K562 (cell line): ENCODE results near the gene PDZK1IP1. TPM values are rescaled to one million over a fixed set of nuclear protein-coding genes. Genes with fewer than 3 reads are reported as not detected.

ENCODE experiments used
- BMI1 ChIP-seq: fragments of 150-350 bp; IDR thresholded peaks from 2 replicates; pipeline ENCODE4 v1.6.1; 2014; ENCODE audit warnings: low read length
- CCAR2 ChIP-seq: fragments of 200-400 bp; formaldehyde crosslinking; IDR thresholded peaks from 2 replicates; pipeline ENCODE4 v1.6.1; 2017; ENCODE audit warnings: mild to moderate bottlenecking, low read depth, low read length
- CHCHD3 ChIP-seq: fragments of 250-450 bp; sonication (Bioruptor Pico); IDR thresholded peaks from 2 replicates; pipeline ENCODE4 v2.1.2; 2022; ENCODE audit warnings: mild to moderate bottlenecking
- CHD2 ChIP-seq: IDR thresholded peaks from 2 replicates; pipeline ENCODE4 v1.6.1; 2011; ENCODE audit warnings: low read depth, low read length
- CSDE1 ChIP-seq, 2 experiments: fragments of 450-650 bp; IDR thresholded peaks; 2 replicates each; pipeline ENCODE4 v1.6.1; 2016; ENCODE audit warnings: mild to moderate bottlenecking in 1 of 2
- E2F6 ChIP-seq, 2 experiments: IDR thresholded peaks; 2 replicates each; pipeline ENCODE4 v1.6.1; 2011; ENCODE audit warnings: borderline replicate concordance in 1 of 2, control low read depth in 1 of 2, low read depth in 1 of 2, low read length in 1 of 2, mild to moderate bottlenecking in 1 of 2, mixed read lengths in 1 of 2, moderate library complexity in 1 of 2; ENCODE audit not compliant: insufficient read depth in 1 of 2, insufficient read length in 1 of 2, poor library complexity in 1 of 2, severe bottlenecking in 1 of 2; ENCODE audit errors: extremely low read depth in 1 of 2
- GATAD2B ChIP-seq: fragments of 450-650 bp; IDR thresholded peaks from 2 replicates; pipeline ENCODE4 v1.6.1; 2017; ENCODE audit warnings: mild to moderate bottlenecking, borderline replicate concordance
- HDAC8 ChIP-seq: fragments of 450-650 bp; IDR thresholded peaks from 2 replicates; pipeline ENCODE4 v1.6.1; 2016; ENCODE audit warnings: mild to moderate bottlenecking, missing genetic modification characterization, moderate library complexity, missing compliant biosample characterization
- KLF1 ChIP-seq: fragments of 450-650 bp; IDR thresholded peaks from 2 replicates; pipeline ENCODE4 v1.6.1; 2016; ENCODE audit warnings: missing genetic modification characterization, missing compliant biosample characterization
- NCOA2 ChIP-seq, 2 experiments: fragments of 450-650 bp; IDR thresholded peaks; 2 replicates each; pipeline ENCODE4 v1.6.1; 2018; ENCODE audit warnings: mild to moderate bottlenecking in 2 of 2, moderate library complexity in 1 of 2; ENCODE audit not compliant: partially characterized antibody in 2 of 2
- NFYB ChIP-seq: IDR thresholded peaks from 2 replicates; pipeline ENCODE4 v1.6.1; 2011; ENCODE audit warnings: mild to moderate bottlenecking, moderate library complexity; ENCODE audit not compliant: insufficient read length; ENCODE audit errors: extremely low read depth
- POLR2AphosphoS2 ChIP-seq: IDR thresholded peaks from 2 replicates; pipeline ENCODE4 v1.6.1; 2012; ENCODE audit warnings: low read length, improper control_type of control experiment
- POLR2H ChIP-seq: IDR thresholded peaks from 2 replicates; pipeline ENCODE4 v1.6.1; 2016; ENCODE audit warnings: missing genetic modification characterization, low read depth, mild to moderate bottlenecking, control low read depth, missing compliant biosample characterization, moderate library complexity
- RBFOX2 ChIP-seq: fragments of 200-400 bp; formaldehyde crosslinking; IDR thresholded peaks from 2 replicates; pipeline ENCODE4 v1.6.1; 2017; ENCODE audit warnings: low read depth, mild to moderate bottlenecking, low read length, moderate library complexity
- SMAD2 ChIP-seq: fragments of 150-350 bp; IDR thresholded peaks from 2 replicates; pipeline ENCODE4 v1.6.1; 2014; ENCODE audit warnings: low read depth, mild to moderate bottlenecking, low read length
- TAF7 ChIP-seq: fragments of 450-650 bp; IDR thresholded peaks from 2 replicates; pipeline ENCODE4 v1.6.1; 2016; ENCODE audit warnings: missing genetic modification characterization, missing compliant biosample characterization
- TGIF2 ChIP-seq: sonication (generic); formaldehyde crosslinking; IDR thresholded peaks from 2 replicates; pipeline ENCODE4 v1.8.1; 2022; ENCODE audit warnings: mild to moderate bottlenecking, missing genetic modification reagents, moderate library complexity
- ZNF507 ChIP-seq: conservative IDR thresholded peaks from 2 replicates; pipeline ENCODE4 v1.6.1; 2017; ENCODE audit warnings: missing genetic modification characterization, missing compliant biosample characterization
- polyA plus RNA-seq, 8 experiments: library from polyadenylated mRNA; depleted of rRNA in 4 of 8; stranded (reverse) in 5 of 8; unstranded in 3 of 8; fragments of >200 nt; fragmentation: Nextera tagmentation in 2 of 8; fragmentation: Illumina TruSeq in 1 of 8; extraction: Ambion mirVana in 2 of 8; extraction: Trizol in 1 of 8; gene quantifications; 2 replicates each; pipeline versions ENCODE4 v1.2.1 to v1.2.3, GENCODE V29; 2011 to 2014; ENCODE audit warnings: inconsistent platforms in 1 of 8, missing spikeins in 1 of 8
- total RNA-seq, 7 experiments: library from RNA; depleted of rRNA in 6 of 7; stranded (reverse); fragments of >200 nt in 6 of 7; fragmentation: Illumina TruSeq in 2 of 7; extraction: Trizol in 2 of 7; gene quantifications; 2 replicates each; pipeline versions ENCODE4 v1.2.1 to v1.2.3, GENCODE V29; 2011 to 2021; ENCODE audit warnings: low replicate concordance in 1 of 7
- TF ChIP-seq, protein P1 (sequence below): fragments of 450-650 bp; IDR thresholded peaks from 2 replicates; pipeline ENCODE4 v1.6.1; 2016; ENCODE audit warnings: mild to moderate bottlenecking
- TF ChIP-seq, protein P2 (sequence below): fragments of 250-450 bp; sonication (Bioruptor Pico); IDR thresholded peaks from 2 replicates; pipeline ENCODE4 v1.4.0; 2020
- TF ChIP-seq, protein P3 (sequence below): fragments of 250-450 bp; sonication (Bioruptor Pico); IDR thresholded peaks from 2 replicates; pipeline ENCODE4 v1.5.0; 2022; ENCODE audit warnings: mild to moderate bottlenecking

Gene PDZK1IP1
- total and polyA plus RNA-seq, 9 of the 15 experiments (the other 6 are each of a cell fraction or from before 2014, with no cell fraction given): 0.17 to 0.68 (median 0.53) TPM; not detected in 2

DNA sequence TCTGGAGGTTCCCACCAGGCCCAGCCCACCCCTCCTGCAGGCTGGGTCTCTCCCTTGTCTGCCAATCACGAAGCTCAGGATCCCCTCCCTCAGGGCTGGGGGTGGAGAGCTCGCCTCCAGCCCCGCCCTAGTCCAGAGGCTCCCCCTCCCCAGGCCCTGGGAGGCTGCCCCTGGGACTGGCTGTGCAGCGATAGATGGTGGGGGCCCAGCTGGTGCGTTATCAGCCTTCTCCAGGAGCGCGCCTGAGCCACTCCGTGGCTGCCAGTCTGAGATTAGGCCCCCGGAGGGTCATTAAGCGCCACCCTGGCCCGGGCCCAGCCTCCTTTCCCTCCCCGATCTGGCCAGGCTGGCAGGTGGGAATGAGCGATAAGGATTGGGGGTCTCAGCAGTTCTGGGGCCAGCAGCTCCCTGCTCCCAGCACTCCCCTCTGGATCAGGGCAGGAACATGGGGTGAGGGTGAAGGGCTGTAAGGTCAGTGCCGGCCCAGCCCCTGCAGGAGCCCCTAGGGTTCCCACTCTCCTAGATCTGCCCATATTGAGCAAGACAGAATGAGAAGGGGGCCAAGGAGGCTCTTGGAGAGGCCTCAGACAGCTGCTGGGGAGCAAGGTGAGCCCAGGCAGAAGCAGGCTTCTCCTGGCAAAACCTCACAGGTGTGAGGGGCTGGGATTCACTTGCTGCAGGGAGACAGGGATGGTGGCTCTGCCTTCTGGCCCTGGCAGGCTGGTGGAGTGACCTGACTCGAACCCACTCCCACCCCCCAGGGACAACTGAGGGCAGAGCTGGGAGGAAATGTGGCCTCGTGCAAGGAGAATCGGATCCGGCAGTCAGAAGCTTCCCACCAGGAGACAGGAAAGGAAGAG is 8.5 kb downstream of the PDZK1IP1 start (continued):
- TF ChIP-seq, protein P1, sequence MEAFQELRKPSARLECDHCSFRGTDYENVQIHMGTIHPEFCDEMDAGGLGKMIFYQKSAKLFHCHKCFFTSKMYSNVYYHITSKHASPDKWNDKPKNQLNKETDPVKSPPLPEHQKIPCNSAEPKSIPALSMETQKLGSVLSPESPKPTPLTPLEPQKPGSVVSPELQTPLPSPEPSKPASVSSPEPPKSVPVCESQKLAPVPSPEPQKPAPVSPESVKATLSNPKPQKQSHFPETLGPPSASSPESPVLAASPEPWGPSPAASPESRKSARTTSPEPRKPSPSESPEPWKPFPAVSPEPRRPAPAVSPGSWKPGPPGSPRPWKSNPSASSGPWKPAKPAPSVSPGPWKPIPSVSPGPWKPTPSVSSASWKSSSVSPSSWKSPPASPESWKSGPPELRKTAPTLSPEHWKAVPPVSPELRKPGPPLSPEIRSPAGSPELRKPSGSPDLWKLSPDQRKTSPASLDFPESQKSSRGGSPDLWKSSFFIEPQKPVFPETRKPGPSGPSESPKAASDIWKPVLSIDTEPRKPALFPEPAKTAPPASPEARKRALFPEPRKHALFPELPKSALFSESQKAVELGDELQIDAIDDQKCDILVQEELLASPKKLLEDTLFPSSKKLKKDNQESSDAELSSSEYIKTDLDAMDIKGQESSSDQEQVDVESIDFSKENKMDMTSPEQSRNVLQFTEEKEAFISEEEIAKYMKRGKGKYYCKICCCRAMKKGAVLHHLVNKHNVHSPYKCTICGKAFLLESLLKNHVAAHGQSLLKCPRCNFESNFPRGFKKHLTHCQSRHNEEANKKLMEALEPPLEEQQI: peak; percentile 100
- no peak for TF ChIP-seq POLR2AphosphoS2
- TF ChIP-seq NFYB: peak; percentile 41
- TF ChIP-seq TGIF2 (CRISPR knock-in tag): no peak
- 0 out of 2 replicates have a peak, but pooled peaks have one; percentile 48 for TF ChIP-seq HDAC8 (tag)
- peak in 1 of 2 experiments; percentile 84; a peak in 1 of 4 replicates for TF ChIP-seq CSDE1 (IDR thresholded peaks at IDR 0.05)
- no peak for TF ChIP-seq TAF7
- no peak for TF ChIP-seq NCOA2 (IDR thresholded peaks at IDR 0.05; ENCODE audit: partially characterized antibody in 2 of 2)
- TF ChIP-seq CCAR2: peak; percentile 80; the same call in 1 of the 2 replicates
- TF ChIP-seq SMAD2: no peak
- TF ChIP-seq CHCHD3 (CRISPR knock-in tag): no peak
- TF ChIP-seq, protein P2, sequence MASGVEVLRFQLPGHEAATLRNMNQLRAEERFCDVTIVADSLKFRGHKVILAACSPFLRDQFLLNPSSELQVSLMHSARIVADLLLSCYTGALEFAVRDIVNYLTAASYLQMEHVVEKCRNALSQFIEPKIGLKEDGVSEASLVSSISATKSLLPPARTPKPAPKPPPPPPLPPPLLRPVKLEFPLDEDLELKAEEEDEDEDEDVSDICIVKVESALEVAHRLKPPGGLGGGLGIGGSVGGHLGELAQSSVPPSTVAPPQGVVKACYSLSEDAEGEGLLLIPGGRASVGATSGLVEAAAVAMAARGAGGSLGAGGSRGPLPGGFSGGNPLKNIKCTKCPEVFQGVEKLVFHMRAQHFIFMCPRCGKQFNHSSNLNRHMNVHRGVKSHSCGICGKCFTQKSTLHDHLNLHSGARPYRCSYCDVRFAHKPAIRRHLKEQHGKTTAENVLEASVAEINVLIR (CRISPR knock-in tag): peak; percentile 78
- TF ChIP-seq RBFOX2: peak; percentile 63
- peak; percentile 55 for TF ChIP-seq CHD2
- TF ChIP-seq POLR2H (tag): no peak
- TF ChIP-seq, protein P3, sequence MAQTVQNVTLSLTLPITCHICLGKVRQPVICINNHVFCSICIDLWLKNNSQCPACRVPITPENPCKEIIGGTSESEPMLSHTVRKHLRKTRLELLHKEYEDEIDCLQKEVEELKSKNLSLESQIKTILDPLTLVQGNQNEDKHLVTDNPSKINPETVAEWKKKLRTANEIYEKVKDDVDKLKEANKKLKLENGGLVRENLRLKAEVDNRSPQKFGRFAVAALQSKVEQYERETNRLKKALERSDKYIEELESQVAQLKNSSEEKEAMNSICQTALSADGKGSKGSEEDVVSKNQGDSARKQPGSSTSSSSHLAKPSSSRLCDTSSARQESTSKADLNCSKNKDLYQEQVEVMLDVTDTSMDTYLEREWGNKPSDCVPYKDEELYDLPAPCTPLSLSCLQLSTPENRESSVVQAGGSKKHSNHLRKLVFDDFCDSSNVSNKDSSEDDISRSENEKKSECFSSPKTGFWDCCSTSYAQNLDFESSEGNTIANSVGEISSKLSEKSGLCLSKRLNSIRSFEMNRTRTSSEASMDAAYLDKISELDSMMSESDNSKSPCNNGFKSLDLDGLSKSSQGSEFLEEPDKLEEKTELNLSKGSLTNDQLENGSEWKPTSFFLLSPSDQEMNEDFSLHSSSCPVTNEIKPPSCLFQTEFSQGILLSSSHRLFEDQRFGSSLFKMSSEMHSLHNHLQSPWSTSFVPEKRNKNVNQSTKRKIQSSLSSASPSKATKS (CRISPR knock-in tag): no peak
- TF ChIP-seq GATAD2B: peak; percentile 99
- peak; percentile 80; the same call in 1 of the 2 replicates for TF ChIP-seq KLF1 (tag)
- TF ChIP-seq BMI1: 0 out of 2 replicates have a peak, but pooled peaks have one; percentile 35
- TF ChIP-seq E2F6 (IDR thresholded peaks at IDR 0.05; ENCODE audit: borderline replicate concordance in 1 of 2, extremely low read depth in 1 of 2, insufficient read depth in 1 of 2, insufficient read length in 1 of 2, low read depth in 1 of 2, low read length in 1 of 2, poor library complexity in 1 of 2, severe bottlenecking in 1 of 2): peak in 1 of 2 experiments; percentile 12
- no peak for TF ChIP-seq ZNF507 (tag)
